SK-N-DZ (cell line): ENCODE results near the gene MACROD2.
A peak's percentile ranks its signal among the peaks of the same experiment; 100 is the strongest.

Experiments
- DNase-seq: peaks from one replicate; pipeline ENCODE4 v3.0.0-alpha.2; 2015; ENCODE audit warnings: low spot score

The MACROD2 gene

DNA sequence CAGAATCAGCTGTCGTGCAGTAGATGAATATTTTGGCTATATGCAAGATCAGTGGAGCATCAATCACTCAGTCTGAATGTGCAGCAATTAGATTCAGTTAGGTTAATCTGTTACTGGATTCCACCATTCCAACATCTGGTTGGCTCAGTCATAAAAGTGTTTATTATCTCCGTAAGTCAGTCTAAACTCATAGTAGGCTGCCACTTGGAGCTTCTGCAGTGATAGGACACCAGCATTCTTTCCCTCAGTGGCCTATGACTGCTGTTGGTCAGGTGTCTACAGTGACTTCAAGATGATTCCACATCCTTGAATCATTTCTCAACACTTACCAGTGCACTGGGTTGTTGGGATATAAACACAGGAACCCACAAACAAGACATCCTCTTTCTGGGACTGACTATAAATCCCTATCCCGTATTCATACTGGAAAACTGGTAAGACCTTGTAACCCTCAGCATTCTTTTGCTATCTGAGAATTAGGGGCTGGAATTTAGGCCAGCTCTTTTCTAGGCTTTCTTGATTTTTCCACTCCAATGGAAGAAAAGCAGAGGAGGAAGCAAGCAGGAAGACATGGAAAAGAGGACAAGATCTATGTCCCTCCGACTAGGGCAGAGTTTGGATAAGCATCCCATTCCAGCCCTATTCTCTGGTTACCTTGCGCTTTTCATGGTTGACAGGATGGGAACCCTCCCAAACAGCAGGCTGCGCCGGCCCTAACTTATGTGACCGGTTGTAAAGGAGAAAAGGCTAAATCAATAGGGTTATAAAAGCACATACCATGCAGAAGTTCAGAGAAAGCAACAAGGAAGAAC is 1658.3 kb downstream of the MACROD2 start:
- no peak for DNase-seq

DNA sequence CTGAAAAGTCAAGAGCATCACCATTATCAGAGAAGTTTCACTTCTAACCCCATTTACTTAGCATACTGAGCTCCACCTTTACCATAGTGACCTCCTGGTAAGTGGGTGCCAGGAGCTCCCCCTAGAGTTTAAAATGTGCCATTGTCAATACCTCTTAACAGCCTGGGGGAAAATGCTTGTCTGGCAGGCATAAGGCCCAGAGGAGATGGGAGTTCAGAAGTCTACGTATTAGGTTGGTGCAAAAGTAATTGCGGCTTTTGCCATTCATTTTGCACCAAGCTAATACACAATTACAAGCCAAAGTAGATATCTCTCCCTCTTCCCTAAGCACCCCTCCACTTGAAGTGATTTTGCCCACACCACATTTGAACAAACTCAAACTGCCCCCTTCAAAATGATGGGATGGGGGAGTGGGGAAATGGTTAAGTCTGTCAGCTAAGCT is 1658.9 kb downstream of the MACROD2 start:
- DNase-seq = peak; percentile 69

DNA sequence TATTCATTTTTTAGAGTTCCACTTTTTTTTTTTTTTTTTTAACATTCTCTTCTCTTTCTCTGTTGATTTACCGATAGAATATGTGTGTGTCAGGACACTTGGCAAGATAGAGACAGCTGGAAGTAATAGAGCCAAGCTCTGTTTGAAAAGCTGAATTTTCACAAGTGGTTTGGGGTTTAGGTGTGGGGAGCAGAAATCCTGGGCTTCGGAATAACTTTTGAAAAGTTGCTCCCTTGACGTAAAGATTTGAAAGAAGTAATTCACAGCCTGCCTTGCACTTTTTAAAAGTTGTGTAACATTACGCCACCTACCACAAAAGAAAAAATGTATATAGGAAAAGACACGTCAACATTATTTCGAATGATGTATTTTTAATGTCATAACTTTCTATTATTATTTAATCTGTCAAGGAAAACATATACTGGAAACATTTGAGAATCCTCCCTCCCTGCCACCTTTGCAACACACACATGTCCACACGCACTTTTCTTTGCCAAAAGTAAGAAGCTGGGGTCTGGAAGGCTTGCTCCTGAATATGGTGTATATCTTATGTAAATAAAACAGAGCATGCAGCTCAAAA is 1660.1 kb downstream of the MACROD2 start:
- DNase-seq = no peak

DNA sequence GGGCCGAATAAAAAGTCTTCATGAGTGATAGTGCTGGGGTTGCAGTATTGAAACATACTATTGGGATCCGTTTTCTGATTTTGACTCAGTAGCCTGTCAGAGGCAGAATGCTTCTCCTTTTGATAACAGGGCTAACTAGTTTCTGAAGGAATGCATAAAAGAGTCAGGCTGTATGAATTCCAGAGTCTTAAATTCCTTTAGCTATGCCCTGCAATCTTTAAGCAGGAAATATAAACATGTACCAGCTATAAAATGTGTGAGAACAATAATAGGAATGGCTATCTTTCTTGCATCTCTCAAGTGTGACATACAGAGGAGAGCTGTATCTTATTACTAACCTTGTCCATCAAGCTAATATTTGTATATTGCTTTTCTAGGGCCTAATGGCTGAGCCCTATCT is 1660.8 kb downstream of the MACROD2 start:
- no peak for DNase-seq

DNA sequence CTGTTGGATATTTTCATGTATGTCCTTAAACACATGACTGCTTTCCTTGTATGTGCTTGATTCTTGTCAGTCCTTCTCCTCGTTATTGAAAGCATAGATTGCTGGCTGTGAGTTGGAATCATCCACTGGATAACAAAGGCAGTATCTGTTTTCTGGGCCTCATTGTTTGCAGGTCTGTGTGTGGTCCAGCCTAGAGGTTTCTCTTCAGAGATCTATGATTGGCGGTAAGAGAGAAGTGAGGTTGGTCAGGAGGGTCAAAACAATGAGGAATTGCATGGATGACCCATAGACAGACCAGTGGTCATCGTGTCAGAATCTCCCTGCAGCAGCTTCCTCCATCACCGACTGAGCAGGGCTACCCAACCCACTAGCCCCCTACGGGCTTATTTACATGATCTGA is 1663.0 kb downstream of the MACROD2 start:
- DNase-seq = no peak

DNA sequence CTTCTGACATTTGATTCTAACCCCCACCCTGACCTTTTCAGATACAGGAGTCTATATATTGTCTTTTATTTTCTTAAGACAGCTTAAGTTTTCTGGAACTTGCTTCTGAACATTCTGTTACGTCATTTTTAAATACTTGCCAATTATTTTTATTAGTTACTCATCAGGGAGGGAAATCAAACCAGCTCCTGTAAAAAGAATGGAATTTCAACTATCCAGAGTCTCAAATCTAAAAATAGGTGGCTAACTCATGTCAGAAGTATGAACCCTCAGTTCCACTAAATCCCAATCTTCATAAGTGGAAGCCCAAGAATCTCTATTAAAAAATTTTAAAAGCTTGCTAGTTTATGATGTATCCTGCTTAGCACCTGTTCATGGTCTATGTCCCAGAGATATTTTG is 1677.9 kb downstream of the MACROD2 start:
- no peak for DNase-seq

DNA sequence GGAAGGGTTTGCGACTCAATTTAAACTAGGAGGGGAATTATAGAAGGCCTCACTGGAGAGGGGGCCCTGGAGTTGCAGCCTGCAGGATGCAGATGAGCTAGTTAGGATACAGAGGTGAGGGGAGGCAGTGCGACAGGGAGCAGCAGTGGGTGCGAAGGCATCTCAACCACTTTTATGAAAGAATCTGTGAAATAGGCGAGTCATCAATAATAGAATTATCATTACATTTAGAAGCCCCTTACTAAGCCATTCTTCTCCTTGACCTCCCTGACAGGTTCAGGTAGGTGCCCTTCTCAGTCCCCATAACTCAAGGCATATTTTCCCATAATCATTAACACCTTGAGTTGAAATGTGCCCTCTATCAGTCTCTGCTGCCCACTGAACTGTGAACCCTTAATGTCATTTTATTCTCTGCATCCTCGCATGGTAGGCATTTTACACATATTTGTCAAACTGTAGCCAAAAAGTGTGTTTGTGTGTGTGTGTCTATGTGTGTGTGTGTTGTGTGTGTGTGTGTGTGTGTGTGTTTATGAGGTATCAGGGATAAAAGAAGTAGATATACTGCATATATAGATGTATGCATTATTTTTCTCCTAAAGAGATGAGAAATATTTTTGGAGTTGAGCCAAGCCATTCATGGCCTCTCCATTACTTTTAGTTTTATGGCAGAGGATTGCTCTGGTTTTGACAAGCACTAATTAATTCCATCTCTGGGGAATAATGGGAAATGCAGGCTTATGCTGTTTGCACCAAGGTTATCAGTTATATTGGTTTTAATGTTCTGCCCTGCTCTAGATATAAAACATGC is 1679.1 kb downstream of the MACROD2 start:
- DNase-seq = peak; percentile 8

DNA sequence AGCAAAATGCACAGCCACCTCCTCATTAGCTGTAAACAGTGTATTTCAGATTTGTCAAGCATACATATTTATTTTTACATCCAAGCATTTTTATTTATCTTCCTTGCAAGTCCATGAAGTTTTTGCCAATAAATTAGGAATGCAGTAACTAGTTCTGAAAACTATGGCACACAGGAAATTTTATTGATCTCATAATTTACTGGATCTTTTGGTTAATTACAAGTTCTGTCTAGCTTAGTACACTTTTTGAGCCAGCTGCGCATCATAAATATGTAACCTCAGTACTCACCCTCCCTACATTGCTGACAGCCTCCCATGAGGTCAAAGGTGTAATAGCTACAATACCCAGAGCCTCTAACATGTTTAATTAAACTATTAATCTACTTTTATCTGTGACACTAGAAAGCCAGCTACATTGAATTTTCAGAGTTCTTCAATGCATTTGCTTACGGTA is 1679.8 kb downstream of the MACROD2 start:
- DNase-seq = no peak

DNA sequence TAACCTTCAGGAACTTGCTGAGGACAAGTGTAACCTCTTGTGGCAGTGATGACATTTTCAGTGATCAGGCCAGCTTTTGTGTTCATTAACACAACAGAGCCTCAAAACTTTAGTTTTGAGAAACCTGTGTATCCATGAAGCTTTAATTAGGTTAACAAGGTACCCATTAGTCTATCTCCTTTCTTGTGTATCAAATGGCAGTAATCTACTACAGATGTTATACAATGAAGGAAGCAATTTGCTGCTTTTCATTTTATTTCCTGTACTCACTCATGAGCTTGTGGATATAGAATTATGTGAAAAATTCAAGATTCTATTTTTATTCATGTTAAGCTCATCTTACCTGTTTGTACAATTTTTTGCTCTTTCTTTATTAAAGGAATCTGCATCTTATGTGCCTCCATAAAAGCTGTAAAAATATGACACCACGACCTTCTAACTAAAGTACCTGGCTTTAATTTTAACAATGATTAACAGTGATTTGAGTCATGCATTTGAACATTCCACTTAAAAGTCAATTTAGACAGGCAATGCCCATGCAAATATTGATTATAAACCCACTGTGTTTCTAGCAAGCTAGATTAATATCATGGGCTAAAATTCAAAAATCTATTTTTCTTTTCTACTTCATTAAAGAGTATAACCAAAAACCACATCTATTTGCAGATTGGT is 1680.6 kb downstream of the MACROD2 start:
- no peak for DNase-seq

DNA sequence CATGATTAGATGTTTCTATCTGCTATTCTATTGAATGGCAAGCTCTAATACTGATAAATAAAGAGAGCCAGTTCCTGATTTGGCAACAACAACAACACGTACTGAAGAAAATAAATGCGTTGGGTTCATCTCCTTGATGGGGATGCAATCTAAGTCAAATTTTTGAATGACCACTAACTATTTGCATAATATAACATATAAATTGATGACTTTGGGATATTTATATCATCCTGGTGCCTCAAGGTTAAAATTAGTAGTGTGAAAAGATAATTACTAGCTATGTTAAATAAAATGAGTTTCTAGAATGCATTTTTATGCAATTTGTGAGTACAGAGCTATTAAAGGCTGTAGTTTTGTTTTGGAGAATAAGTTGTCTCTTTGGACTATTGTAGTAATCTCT is 1681.5 kb downstream of the MACROD2 start:
- no peak for DNase-seq

DNA sequence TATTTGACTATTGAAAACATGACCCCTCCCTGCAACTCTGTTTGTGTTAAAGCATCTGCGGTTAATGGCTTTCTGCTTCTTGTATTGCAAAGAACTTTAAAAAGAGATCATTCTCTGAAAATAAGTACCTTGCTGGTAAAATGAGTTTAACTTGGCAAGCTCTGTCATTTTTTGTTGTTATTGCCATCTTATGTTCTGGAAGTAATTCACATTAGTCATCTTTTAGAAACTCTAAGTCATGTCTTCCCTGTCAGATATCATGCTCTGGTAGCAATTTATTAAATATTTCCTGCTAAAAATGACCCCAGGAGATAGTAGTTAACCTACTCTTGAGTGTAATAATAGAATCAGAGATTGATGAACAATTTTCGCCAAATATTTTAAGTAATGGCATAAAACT is 1687.4 kb downstream of the MACROD2 start:
- no peak for DNase-seq

DNA sequence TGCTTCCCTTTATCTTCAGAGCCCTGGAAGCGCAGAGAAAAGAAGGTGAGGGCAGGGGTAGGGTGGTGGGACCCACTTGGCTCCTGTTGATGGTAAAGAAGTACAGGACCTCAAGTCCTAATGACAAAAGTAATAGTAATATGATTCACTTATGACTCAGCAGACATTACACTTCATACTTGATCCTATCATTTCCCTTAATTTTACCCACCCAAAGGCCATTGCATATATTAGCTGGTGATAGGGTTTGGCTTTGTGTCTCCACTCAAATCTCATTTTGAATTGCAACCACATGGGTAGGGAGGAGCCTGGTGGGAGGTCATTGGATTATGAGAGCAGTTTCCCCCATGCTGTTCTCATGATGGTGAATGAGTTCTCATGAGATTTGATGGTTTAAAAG is 1697.3 kb downstream of the MACROD2 start:
- DNase-seq = no peak

DNA sequence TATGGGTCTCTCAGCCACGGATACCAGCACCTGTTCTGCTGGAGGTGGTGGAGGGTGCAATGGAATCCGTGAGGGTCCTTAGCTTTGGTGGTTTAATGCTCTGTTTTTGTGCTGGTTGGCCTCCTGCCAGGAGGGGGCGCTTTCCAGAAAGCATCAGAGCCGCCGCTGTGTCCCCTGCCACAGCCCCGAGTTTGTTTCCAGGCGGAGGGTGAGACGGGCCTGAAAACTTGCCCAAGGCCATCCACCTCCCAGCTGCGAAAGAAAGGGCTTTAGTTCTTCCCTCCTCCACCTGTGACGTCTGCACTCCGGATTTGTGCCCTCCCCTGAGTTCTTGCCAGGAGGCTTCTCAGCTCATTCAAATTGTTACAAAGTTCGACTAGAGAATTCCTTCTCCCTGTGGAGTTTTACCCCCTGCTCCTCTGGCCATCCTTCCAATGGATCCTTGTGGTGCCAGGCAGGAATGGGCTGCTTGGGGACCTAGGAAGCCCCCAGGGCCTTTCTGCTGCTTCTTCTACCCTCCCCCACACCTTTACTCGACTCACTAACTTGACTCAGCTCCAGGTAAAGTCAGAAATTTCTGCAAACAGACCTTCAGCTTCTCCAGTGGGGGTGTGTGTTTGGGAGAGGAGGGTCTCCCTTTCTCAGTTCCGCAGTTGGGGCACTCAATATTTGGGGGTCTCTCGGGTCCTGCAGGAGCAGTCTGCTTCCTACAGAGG is 1704.3 kb downstream of the MACROD2 start:
- no peak for DNase-seq

DNA sequence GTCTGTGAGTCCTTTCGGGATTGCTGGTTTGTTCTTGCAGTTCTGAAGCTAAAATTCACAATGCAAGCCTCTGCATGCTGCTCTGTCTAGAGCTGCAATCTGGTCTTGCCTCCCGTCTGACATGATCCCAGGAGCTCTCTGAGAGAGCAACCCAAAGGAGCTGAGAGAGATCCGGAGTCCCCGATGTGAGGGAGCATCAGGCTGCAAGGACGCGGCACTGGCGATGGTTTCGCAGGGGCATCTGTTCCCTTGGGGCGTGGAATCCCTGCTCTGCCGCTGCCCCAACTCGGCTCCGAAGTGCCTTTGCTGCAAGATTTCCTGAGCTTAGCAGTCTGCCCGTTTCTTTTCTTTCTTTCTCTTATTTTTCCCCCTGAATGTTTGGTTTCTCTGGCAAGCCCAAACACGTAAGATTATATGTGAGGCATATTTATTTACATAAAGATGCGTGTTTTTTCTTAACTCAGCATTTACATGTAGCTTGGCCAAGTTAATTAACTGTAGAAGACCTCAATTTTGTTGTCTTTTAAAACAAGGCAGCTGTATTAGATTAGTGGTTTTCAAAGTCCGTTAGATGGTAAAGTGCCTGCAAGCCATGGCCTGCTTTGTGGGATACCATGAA is 1704.9 kb downstream of the MACROD2 start:
- DNase-seq = no peak

DNA sequence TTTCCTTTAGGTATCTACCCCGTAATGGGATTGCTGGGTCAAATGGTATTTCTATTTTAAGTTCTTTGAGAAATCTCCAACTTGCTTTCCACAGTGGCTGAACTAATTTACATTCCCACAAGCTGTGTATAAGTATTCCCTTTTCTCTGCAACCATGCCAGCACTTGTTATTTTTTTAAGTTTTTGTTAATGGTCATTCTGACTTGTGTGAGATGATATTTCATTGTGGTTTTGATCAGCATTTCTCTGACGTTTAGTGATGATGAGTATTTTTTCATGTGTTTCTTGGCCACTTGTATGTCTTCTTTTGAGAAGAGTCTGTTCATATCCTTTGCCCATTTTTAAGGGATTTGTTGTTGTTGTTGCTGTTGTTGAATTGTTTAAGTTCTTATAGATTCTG is 1706.8 kb downstream of the MACROD2 start:
- DNase-seq = no peak

DNA sequence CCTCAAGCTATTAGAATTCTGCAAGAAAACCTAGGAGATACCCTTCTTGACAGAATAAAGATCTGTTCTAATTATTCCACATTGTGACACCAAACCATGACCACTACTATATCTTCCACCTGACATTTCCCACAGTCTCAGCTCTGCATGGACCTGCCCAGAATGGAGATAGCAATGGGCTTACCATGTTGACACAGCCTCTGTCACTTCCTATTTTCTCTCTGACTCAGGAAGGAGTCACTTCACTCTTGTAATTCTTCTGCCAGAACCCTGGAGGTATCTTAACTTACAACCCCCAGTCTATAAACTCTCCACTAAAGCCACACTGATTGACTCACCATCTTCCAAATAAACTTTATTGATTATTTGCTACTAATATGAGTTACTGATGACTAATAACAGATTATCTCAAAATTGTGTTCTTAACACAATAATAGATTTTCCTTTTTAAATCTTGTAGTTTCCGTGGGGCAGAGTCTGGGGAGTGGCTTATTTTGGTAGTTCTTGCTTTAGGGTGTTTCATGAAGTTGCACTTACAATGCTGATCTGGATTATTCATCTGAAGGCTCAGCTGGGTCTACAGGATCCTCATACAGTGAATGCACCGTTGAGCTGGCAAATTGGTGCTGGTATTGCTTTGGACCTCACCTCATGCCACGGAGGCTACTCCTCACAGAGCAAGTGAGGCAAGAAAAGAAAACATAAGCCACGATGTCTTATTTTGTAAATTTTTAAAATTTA is 1708.0 kb downstream of the MACROD2 start:
- no peak for DNase-seq

DNA sequence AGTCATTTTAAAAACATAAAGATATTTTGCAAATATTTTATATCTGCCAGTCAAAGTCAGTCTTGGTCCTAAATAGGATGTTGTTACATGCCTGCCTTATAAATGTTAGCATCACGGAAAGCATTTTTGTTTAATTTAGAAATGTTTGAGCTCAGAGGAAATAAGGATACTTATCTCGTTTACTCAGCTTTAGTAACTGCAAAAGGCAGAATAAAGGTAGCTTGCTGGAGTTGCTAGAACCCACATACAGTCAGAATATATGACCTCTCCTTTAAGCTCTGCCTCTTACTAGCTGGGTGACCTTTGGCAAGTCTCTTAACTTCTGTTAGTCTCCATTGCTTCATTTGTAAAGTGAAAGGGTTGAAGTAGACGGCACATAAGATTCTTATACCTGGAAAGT is 1710.7 kb downstream of the MACROD2 start:
- DNase-seq = no peak

DNA sequence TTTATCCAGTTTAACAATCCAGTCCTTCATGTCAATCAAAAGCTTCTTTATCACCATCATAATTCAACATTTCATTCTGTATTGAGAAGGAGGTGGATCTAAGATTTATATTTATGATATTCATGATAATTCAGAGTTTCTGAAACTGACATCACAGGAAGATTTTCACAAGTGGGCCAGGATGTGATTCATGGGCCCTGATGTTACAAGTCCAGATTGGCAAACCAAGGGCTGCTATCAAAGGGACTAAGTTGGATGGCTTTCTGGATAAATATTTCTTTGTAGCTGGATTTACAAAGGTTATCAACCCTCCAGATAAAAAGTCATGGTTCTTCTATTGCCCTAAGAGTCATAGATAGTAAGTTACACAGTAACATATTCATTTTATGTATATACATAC is 1711.4 kb downstream of the MACROD2 start:
- DNase-seq = no peak

DNA sequence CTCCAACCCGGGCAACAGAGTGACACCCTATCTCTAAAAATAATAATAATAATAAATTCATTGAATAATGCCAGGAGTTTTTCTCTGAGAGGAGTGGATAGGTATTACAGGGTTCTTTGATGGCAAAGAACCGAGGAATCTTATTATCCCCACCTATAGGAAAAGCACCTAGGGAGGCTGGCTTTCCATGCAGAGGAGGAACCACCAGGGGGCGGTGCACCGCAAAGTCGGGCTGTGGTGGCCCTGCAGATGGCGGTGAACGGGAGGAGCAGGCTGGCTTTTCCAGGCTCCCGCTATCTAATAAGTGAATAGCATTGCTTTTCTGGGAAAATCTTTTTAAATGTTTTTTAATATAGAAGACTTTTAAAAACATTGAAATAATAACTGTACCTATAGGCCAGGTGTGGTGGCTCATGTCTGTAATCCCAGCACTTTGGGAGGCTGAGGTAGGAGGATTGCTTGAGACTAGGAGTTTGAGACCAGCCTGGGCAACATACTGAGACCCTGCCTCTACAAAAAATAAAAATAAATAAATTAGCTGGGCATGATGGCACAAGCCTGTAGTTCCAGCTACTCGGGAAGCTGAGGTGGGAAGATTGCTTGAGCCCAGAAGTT is 1713.8 kb downstream of the MACROD2 start:
- no peak for DNase-seq

DNA sequence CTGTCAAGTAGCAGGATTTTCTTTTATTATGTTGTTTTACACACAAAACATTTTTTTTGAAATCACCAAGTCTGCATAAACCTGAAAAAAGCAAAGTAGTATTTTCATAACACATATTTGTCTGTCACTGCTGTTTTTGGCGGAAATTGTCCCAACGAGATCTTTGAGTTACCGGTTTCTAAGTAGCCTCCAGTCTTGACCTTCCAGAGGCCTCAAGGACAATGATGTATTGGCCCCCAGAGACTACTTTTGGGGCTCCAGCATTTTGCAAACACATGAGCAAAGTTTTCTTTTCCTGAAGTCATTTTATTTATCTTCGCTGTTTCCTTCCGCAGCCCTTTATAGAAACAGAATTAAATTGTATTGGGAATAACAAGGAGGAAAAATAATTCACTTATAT is 1715.3 kb downstream of the MACROD2 start:
- DNase-seq = no peak
